Stimulated activated CD8-positive, alpha-beta memory T cell treated with anti-CD3 and anti-CD28 coated beads, Interleukin-4, amount 100 ng/mL, for 4 hours (primary cell): ENCODE measurements around the gene HSPA14.
"Not testable (repeated sequence)": the region's sequence is repeated elsewhere in the genome, so short reads cannot be mapped to it uniquely, and the experiment has no call there.

ENCODE experiments used
- DNase-seq, 2 donors: peaks; one replicate each; pipeline ENCODE4 v3.0.0-alpha.2; 2020; ENCODE audit warnings: low read depth in 2 of 2, low spot score in 1 of 2

Gene HSPA14

DNA sequence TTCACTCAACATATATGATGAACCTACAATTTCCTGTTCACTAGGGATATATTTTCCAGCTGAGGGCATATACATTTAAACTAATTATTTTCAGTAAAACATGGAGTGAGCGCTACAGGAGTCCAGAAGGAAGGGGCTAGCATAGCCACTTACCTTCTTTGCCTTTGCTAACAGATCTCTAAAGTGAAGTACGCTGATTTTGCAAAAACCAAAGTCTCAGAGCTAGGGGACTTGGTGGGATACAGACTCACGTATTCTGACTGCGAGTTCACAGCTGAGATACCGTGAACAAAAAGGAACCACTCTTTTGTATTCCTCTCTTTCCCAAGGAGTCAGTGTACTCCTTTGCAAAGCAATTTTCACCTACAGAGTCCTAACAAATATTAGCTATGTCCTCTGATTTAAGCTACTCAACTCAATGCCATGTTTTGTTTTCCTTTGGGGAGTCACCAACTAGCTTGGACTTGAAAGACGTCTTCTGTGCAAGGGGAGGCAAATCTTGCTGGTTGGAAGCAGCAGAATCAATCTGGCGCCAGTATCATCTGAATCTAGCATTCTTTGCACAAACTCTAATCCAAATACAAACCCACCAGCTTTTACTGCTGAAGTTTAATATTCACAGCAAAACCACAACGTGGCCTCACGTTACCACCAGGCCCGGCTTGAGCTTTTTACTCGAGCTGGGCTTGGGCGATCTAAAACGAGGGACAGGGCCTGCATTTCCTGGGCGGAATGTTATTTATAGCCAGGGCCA is 926 bp upstream of the HSPA14 start:
- DNase-seq = no peak

- DNase-seq = no peak
These were observed 637 bp downstream of the HSPA14 start for GRCh38 chr10:14838582-14839304.

DNA sequence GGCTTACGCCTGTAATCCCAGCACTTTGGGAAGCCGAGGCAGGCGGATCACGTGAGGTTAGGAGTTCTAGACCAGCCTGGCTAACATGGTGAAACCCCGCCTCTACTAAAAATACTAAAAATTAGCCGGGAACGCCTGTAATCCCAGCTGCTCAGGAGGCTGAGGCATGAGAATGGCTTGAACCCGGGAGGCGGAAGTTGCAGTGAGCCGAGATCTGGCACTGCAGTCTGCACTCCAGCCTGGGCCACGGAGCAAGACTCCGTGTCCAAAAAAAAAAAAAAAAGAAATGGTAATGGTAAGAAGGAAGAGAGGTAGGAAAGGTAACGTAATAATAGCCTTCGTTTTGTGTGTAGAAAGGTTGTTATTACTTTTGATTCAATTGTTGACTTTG is 1.2 kb downstream of the HSPA14 start:
- no peak for DNase-seq

GRCh38 chr10:14840178-14840577 is 2.1 kb downstream of the HSPA14 start:
- no peak for DNase-seq

GRCh38 chr10:14843327-14843988 is 5.4 kb downstream of the HSPA14 start:
- DNase-seq = no peak

- DNase-seq = no peak
These were observed 6.8 kb downstream of the HSPA14 start for GRCh38 chr10:14844948-14845347.

GRCh38 chr10:14852236-14852635 is 14.1 kb downstream of the HSPA14 start:
- DNase-seq = no peak

GRCh38 chr10:14855453-14855852 is 17.3 kb downstream of the HSPA14 start:
- DNase-seq = no peak

GRCh38 chr10:14858338-14858960 is 20.3 kb downstream of the HSPA14 start:
- no peak for DNase-seq

DNA sequence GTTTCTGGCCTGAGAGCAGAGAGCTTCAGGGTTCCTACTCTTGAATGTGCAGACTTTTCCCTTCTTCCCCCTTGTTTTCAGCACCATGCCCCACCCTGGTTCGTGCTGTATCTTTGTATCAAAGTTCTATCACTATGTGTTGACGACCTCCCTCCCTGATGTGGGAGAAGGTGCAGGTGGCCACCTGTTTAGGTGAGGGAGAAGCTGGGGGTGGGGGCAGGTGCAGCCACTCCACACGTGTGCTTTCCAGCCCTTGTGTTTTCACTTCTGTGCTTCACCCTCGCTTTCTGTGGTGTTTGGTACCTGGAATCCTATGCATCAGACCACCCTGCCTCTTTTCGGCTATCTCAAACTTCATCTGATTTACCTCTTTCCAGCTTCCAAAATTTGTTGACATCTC is 20.9 kb downstream of the HSPA14 start:
- no peak for DNase-seq

DNA sequence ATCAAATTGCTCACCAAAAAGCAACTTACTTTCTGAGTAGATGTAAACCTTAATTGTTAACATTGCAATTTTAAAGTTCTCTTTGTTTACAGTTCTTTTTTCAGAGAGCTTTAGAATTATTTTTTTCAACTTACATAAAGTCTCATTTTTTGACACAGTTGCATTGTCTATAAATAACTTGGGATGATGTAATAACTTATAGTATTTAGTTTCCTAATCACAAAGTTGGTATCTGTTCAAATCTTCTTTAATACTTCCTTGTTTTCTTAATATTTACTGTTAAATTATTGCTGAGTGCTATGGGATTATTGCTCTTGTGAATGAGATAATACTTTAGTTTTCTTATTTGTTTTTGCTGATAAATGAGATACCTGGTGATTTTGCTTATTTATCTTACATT is 21.7 kb downstream of the HSPA14 start:
- DNase-seq = no peak

DNA sequence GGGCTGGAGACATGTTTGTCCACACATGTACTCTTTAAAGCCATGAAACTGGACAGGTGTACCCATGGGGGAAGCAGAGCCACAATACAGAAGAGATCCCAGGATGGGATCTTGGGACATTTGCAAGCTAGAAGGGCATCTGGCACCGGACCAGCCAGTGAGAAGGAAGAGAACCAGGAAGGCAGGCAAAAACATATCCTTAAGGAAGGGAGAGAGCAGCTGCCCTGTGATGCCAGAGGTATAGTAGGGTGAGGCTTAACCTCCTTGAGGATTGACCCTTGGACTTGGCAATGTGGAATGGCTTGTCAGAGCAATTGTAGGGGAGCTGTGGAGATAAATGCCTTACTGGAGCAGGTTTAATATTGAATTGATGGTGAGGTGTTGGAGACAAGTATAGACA is 22.7 kb downstream of the HSPA14 start:
- no peak for DNase-seq

GRCh38 chr10:14864466-14864865 is 26.4 kb downstream of the HSPA14 start:
- not testable (repeated sequence) for DNase-seq

- DNase-seq = not testable (repeated sequence)
These were observed 26.8 kb downstream of the HSPA14 start for GRCh38 chr10:14864871-14865270.

- DNase-seq = no peak
These were observed 35.1 kb downstream of the HSPA14 start for GRCh38 chr10:14873090-14873760.

- DNase-seq = no peak
These were observed 37.8 kb downstream of the HSPA14 start for GRCh38 chr10:14875941-14876340.

- DNase-seq = no peak
These were observed 38.7 kb downstream of the HSPA14 start for GRCh38 chr10:14876764-14877163.

DNA sequence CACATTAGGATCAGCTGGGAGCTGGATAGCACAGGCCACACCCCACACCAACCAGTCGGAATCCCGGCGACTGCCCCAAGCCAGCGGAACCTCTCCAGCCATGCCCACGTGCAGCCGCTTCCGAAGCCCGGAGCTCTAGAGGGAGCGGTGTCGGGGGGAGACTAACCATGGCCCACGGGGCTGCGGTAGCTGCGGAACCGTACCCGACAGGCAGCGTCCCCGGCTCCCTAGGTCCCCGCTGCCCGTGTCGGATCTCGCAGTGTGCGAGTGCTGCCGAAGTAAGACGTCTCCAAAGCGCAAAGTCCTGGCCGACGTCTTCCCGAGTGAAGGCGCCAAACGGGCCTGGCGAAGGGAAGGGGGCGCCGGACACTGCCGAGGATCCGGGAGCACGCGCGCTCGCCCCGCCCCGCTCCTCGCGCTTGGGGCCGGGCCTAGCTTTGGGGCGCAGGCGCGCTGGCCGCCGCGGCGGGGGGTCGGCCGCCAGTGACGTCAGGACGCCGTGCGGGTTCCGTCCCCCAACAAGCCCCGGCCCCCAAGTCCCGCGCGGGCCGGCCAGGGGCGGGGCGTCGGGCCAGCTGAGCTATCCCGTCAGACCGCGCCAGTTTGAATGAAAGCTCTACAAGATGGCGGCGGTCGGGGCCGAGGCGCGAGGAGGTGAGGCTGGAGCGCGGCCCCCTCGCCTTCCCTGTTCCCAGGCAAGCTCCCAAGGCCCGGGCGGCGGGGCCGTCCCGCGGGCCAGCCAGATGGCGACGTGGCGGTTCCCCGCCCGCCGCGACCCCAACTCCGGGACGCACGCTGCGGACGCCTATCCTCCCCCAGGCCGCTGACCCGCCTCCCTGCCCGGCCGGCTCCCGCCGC is 40.4 kb downstream of the HSPA14 start, which contains the start of gene SUV39H2:
Gene SUV39H2 (plus strand): TSS at position 601 of the 858 bp plus-strand sequence. CDS start 23 bp downstream, at position 624.
- DNase-seq = peak; percentile 81 to 87

DNA sequence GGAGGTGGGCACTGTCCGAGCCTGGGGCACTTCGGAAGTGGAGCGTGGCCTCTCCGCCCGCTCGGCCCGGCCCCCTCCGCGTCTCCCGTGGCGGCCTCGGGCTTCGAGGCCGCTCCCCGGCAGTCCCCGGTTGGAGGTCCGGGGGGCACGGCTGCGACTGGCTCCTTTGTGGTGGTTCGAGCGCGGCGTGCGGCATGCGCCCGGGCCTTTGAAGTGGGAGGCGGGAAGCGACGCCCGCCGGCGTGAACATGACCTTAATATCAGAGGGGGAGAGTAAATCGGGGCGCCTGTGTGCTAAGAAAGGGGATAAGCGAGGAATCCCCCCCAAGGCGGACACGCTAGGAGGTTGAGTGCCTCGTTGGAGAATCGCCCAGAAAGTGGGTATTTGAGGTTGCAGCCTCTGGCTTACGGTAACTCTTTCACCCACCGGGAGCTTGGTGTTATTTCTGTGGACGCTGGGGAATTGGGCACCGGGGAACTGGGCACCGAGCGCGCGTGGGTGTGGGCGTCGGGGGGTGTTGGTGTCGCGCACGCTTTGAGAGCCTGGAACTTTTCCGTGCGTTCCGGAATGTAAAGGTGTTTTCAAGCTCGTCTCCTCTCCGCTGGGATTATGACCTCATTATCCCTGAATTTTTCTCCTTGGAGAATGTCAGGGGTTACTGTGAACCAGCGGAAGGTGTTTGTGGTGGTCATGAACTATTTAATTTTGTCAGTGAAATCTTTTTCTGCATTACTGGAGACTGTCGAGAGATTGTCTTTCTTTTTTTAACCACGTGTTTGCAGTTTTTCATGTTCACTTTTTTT is 41.2 kb downstream of the HSPA14 start:
- no peak for DNase-seq

DNA sequence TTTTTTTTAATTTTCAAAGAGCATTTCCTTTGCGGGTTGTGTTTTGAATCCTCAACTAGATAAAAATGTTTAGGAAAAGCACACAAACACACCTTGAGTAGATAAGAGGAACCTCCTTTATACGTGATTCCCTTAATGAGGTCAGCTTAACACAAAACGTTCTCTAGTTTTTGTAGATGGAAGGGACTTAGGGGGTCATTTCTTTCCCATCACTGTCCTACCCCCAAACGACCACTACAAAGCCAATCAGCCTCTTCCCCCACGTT is 41.8 kb downstream of the HSPA14 start:
- no peak for DNase-seq
